ENCODE measurements around the gene PTPRN2.
A peak's percentile ranks its signal among the peaks of the same experiment; 100 is the strongest.
"Not testable (repeated sequence)": the region's sequence is repeated elsewhere in the genome, so short reads cannot be mapped to it uniquely, and the experiment has no call there.

PTPRN2 gene

GRCh38 chr7:157932498-157933218 is 655.0 kb downstream of the PTPRN2 start:
- peak in 4 of 42 donors; percentile 25 to 66 (median 44) for DNase-seq
- intact Hi-C loops (cut with DNase I), result no loop called here

- intact Hi-C loops (cut with DNase I), result no loop called here
- peak in 33 of 42 donors; percentile 23 to 78 (median 41) for DNase-seq
Measured at GRCh38 chr7:157930926-157931466, 656.6 kb downstream of the PTPRN2 start.

- peak in 1 of 42 donors; percentile 23 for DNase-seq
- intact Hi-C loops (cut with DNase I), result no loop called here
Measured at GRCh38 chr7:157930441-157930840, 657.2 kb downstream of the PTPRN2 start.

- intact Hi-C loops (cut with DNase I), result no loop called here
- DNase-seq, result peak in 7 of 42 donors; percentile 27 to 65 (median 38)
Measured at GRCh38 chr7:157929671-157930070, 658.0 kb downstream of the PTPRN2 start.

GRCh38 chr7:157928808-157929425 is 658.7 kb downstream of the PTPRN2 start:
- no peak for DNase-seq
- intact Hi-C loops (cut with DNase I), result no loop called here

GRCh38 chr7:157928171-157928794 is 659.3 kb downstream of the PTPRN2 start:
- peak in 1 of 42 donors; percentile 16 for DNase-seq
- intact Hi-C loops (cut with DNase I), result no loop called here

- DNase-seq, result peak in 2 of 42 donors; percentile 23 to 39
- intact Hi-C loops (cut with DNase I), result no loop called here
Measured at GRCh38 chr7:157927313-157927925, 660.2 kb downstream of the PTPRN2 start.

- intact Hi-C loops (cut with DNase I), result no loop called here
- DNase-seq, result no peak
Measured at GRCh38 chr7:157926521-157927150, 661.0 kb downstream of the PTPRN2 start.

- no peak for DNase-seq
- intact Hi-C loops (cut with DNase I), result no loop called here
Measured at GRCh38 chr7:157926107-157926506, 661.5 kb downstream of the PTPRN2 start.

- intact Hi-C loops (cut with DNase I), result no loop called here
- no peak for DNase-seq
Measured at GRCh38 chr7:157925383-157925875, 662.2 kb downstream of the PTPRN2 start.

- intact Hi-C loops (cut with DNase I), result no loop called here
- DNase-seq, result peak in 1 of 42 donors; percentile 10
Measured at GRCh38 chr7:157923903-157924630, 663.6 kb downstream of the PTPRN2 start.

- peak in 1 of 42 donors; percentile 18 for DNase-seq
- intact Hi-C loops (cut with DNase I), result no loop called here
Measured at GRCh38 chr7:157922576-157922975, 665.0 kb downstream of the PTPRN2 start.

GRCh38 chr7:157918326-157919080 is 669.1 kb downstream of the PTPRN2 start:
- intact Hi-C loops (cut with DNase I), result no loop called here
- DNase-seq, result no peak

GRCh38 chr7:157916946-157917640 is 670.5 kb downstream of the PTPRN2 start:
- intact Hi-C loops (cut with DNase I), result no loop called here
- no peak for DNase-seq

GRCh38 chr7:157910446-157910845 is 677.2 kb downstream of the PTPRN2 start:
- peak in 2 of 42 donors; percentile 0 to 26 for DNase-seq
- intact Hi-C loops (cut with DNase I), result no loop called here

- peak in 1 of 42 donors; percentile 32 for DNase-seq
Measured at GRCh38 chr7:157910045-157910444, 677.6 kb downstream of the PTPRN2 start.

GRCh38 chr7:157909370-157909769 is 678.3 kb downstream of the PTPRN2 start:
- intact Hi-C loops (cut with DNase I), result no loop called here
- peak in 1 of 42 donors; percentile 38 for DNase-seq

More at GRCh38 chr7:157910045-157910444, 677.6 kb downstream of the PTPRN2 start:
- intact Hi-C loops (cut with DNase I), result not testable (repeated sequence)

Data from head of caudate nucleus (tissue), 42 donors.